GM21526 (cell line): ENCODE data around the gene ZHX3.

Experiments
- ATAC-seq: cut with Tn5 transposase; IDR thresholded peaks from one replicate; pipeline ENCODE4 v1.9.1; 2021; ENCODE audit warnings: moderate library complexity; ENCODE audit not compliant: unreplicated experiment, low FRiP score

Gene ZHX3

GRCh38 chr20:41231136-41231535 is 86.4 kb downstream of the ZHX3 start:
- ATAC-seq, result no peak

GRCh38 chr20:41230136-41230535 is 87.4 kb downstream of the ZHX3 start:
- no peak for ATAC-seq

DNA sequence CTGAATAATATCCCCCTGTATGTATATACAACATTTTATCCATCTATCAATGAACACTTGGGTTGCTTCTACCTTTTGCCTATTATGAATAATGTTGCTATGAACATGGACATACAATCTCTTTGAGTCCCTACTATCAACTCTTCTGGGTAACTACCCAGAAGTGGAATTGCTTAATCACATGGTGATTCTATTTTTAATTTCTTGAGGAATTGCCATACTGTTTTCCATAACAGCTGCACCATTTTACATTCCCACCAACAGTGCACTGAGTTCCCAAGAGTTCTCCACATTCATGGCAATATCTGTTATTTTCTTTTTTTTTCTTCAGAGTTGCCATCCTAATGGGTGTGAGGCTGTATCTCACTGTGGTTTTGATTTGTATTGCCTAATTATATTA is 88.3 kb downstream of the ZHX3 start:
- ATAC-seq, result no peak

GRCh38 chr20:41228858-41229257 is 88.7 kb downstream of the ZHX3 start:
- ATAC-seq, result no peak

DNA sequence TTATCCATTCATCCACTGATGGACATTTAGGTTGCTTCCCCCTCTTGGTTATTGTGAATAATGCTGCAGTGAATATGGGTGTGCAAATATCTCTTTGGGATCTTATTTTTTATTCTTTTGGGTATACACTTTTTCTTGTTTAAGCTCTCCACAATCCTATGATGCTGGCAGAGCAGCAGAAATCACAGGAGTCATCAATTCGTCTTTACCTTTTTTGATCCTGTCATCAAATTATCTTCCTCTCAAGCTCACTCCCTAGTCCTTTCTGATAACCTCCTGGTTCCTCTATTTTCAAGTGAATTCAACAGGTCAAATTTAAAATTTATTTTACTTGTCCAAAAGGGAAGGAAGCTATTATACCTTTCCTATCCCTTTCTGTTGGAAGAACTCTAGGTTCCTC is 91.1 kb downstream of the ZHX3 start:
- no peak for ATAC-seq

DNA sequence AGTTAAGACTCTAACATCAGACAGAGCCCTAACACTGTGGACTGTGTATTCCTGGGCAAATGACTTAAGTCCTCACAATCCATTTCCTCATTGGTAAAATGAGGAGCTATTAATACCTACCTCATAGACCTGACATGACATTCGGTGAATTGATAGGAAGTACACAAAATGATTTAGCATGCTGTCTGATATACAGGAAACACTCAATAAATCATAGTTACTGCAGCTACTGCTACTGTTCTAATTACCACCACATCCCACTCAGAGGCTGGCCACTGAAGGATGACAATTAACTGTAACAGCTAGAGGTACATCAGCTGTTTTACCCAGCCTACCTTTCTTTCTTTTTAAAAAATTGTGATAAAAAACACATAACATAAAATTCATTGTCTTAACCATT is 92.4 kb downstream of the ZHX3 start:
- ATAC-seq, result no peak

GRCh38 chr20:41224281-41224680 is 93.2 kb downstream of the ZHX3 start:
- no peak for ATAC-seq

DNA sequence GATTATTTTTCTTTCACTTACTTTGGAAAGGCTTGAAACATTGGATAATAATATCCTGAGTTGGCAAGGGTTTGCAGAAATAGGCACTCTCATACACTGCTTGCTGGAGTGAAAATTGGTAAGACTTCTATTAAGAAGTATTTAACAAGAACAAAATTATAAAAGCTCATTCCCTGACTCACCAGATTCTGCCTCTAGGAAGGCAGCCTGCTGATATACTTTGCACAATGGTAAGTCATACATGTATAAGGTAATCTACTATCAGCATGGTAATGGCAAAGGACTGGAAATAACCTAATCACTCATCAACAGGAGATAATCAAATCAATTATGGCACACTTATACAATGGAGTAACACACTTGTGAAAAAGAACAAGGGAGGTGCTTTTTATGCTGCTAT is 94.4 kb downstream of the ZHX3 start:
- ATAC-seq, result no peak

GRCh38 chr20:41222703-41223102 is 94.8 kb downstream of the ZHX3 start:
- no peak for ATAC-seq

GRCh38 chr20:41222296-41222695 is 95.2 kb downstream of the ZHX3 start:
- no peak for ATAC-seq

- ATAC-seq, result no peak
Observed at GRCh38 chr20:41221614-41222218, 95.8 kb downstream of the ZHX3 start.

GRCh38 chr20:41219824-41220223 is 97.7 kb downstream of the ZHX3 start:
- no peak for ATAC-seq

DNA sequence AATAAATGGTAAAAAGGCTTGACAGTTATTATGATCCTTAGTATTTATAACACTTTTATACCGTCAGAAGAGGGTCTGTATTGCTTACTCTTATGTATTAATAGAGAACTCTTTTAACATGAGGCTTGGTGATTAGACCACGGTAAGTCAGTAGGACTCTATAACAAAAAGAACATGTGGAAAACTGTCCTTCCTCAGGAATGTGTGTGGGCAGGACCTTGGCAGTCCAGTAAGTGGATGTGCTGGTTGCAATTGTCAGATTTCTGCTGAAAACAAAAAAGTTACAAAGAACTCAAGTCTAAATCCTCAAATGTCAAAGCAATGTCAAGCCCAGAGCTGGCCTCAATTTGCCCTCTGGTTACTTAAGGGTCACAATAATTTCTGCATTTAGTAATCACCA is 99.1 kb downstream of the ZHX3 start:
- no peak for ATAC-seq

DNA sequence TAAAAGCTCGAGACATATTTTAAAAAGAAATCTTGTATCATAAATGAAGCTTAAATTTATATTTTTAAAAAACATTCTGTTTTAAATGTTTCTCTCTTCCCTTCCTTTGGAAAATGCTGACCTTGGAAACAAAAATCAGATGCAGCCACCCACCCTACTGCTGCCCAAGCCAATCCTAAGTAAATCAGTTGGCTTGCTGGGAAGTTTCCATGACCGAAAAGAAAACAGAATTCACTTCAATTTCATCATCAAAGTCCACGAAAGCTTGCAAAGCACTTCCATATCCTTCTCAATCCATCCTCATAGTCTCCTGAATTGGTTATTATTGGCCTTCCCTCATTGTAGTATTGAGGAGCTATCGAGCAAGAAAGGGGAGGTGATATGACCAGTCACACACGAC is 100.1 kb downstream of the ZHX3 start:
- ATAC-seq, result no peak

- no peak for ATAC-seq
Observed at GRCh38 chr20:41214666-41215065, 102.9 kb downstream of the ZHX3 start.

DNA sequence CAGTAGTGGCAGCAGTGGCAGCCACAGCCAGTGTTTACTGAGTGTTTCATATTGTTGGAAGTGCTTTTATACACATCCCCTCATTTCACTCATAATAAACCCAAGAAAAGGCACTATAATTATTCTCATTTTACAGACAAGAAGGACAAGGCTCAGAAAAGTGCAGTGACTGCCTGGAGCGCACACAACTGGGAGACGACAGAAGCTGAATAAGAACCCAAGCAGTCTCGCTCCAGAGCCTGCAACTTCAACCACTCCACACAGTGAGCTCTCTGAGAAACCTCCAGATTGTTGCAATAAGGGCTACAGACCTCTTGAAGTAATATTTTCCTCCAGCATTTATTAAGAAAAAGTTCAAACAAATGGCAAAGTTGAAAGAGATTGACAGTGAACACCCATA is 103.3 kb downstream of the ZHX3 start:
- no peak for ATAC-seq

GRCh38 chr20:41213150-41213820 is 104.2 kb downstream of the ZHX3 start:
- no peak for ATAC-seq

DNA sequence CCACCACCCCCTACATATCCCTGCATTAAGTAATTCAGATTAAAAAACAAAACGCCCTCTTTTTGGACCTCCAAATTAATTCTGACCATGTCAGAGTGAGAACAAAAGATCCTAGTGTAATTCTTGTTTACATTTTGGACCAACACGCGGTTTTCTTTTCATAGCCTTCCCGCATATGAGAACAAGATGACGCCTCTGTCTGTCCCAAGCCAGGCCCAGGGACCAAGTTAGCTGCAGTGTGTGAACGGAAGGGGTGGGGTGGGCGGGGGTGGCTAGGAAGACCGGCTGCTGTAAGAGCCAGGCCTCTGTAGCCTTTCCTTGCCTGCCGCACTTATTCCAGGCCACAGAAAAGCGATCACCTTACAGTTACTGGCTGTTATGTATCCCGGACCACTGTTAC is 112.2 kb downstream of the ZHX3 start:
- ATAC-seq, result no peak

DNA sequence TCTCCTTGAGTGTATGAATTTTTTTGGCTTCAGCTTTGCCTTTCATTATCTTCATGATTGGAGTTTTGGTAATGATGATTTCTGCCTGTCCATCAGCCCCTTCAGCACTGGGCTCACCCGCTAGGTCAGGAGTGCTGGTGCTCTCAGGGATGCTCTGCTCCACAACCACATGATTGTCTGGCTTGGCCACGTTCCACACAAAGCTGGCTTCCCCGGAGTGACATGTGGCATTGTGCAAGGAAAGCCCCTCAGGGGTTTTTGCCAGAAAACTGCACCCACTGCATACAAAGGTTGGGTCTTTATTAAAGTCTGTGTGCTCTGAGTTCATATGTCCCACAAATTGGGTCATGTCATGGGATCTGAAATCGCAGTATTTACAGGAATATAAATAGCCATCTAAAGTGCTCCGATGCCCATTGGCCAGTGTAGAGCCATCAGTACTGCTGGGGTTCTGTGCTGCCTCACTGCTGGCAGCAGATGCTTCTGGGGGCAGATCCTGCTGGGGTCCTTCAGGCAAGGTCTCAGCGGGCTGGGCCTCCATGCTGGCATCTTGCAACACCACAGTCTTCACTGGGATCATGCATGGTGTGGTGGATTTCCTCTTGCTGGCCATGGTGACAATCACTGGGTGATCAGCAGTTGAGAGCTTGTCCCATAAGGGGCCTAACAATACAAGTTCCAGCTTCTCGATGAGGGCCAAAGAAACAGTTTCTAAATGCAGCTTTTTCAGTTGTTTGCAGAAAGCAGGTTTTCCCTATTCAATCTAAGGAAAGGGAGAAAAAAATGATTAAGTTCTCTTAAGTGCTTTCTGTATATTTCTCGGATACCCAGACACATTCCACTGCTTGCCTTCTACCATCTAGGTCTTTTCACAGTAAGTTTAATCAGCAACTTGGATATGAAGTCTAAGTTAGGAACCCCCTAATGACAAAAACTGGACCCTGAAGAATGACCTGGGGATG is 112.9 kb downstream of the ZHX3 start:
- ATAC-seq, result no peak

GRCh38 chr20:41203660-41204059 is 113.9 kb downstream of the ZHX3 start:
- ATAC-seq, result no peak

DNA sequence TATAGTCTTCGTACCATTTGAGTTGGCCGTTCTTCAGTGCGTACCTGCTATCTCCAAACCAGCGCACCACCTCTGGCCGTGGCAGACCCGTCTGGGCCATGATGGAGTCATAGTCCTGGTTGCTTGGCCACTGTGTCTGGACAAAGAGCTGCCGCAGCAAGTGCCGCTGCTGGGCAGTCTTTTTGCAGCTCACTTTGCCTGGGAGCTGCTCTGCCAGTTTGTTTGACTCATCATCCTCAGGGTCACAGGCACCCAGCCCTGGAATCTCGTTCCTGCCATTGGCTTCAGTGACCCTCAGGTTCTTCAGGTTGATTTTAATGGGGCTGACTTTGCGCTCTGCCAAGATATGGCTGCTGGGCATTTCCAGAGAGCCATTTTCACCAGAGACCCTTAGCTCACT is 115.1 kb downstream of the ZHX3 start:
- ATAC-seq, result no peak

DNA sequence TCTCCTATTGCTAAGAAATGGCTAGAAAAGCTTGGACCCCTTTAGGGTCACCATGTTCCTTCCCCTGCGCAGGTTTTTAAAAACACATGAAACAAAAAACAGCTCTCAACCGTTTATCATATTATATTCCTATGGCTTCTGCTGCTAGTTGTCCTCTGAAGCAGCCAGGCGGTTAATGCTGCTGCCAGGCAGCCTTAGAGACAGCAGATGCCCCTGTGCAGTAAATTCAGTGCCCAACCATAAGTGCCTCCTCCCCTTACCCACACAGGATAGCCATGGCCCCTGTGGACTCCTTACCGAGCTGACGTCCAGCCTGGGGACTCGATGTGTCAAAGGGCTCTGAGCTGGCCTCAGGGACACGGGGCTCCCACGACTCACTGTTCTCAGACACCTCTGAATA is 115.8 kb downstream of the ZHX3 start:
- no peak for ATAC-seq
